ENCODE measurements around the gene SAMD3. TPM values are rescaled to one million over a fixed set of nuclear protein-coding genes. Genes with fewer than 3 reads are reported as not detected.
A peak's percentile ranks its signal among the peaks of the same experiment; 100 is the strongest.
"Not testable (repeated sequence)": the region's sequence is repeated elsewhere in the genome, so short reads cannot be mapped to it uniquely, and the experiment has no call there.

The SAMD3 gene
- total RNA-seq, 1 donor from 2014 or later, result 0.35 TPM

GRCh38 chr6:130150906-130151305 lies 71.8 kb downstream of the SAMD3 start:
- Mint-ChIP-seq H3K9me3 (ENCODE audit: low read depth) (no peaks in the 10 kb centered on the region), H3K27me3 (ENCODE audit: low read depth) (no peaks in the 10 kb centered on the region), H3K4me1 (ENCODE audit: low read depth) (no peaks in the 10 kb centered on the region), H3K27ac (ENCODE audit: unreplicated experiment) (no peak overlapping the region), H3K4me3 (ENCODE audit: unreplicated experiment) (no peak overlapping the region), H3K36me3 (ENCODE audit: low read depth) (no peaks in the 10 kb centered on the region)
- TF ChIP-seq CTCF (IDR thresholded peaks at IDR 0.05), result no peak
- DNase-seq (ENCODE audit: low spot score), result no peak

- not testable (repeated sequence) for H3K36me3 Mint-ChIP-seq (ENCODE audit: low read depth); DNase-seq (ENCODE audit: low spot score); H3K27ac Mint-ChIP-seq (ENCODE audit: unreplicated experiment); H3K27me3 Mint-ChIP-seq (ENCODE audit: low read depth); H3K4me1 Mint-ChIP-seq (ENCODE audit: low read depth); H3K4me3 Mint-ChIP-seq (ENCODE audit: unreplicated experiment); H3K9me3 Mint-ChIP-seq (ENCODE audit: low read depth)
Measured at GRCh38 chr6:130149016-130149415, 73.7 kb downstream of the SAMD3 start.

- no peak overlapping the region for H3K27ac Mint-ChIP-seq (ENCODE audit: unreplicated experiment)
- H3K27me3 Mint-ChIP-seq (ENCODE audit: low read depth), result no peaks in the 10 kb centered on the region
- no peaks in the 10 kb centered on the region for H3K4me1 Mint-ChIP-seq (ENCODE audit: low read depth)
Measured at GRCh38 chr6:130148181-130148580, 74.6 kb downstream of the SAMD3 start.

GRCh38 chr6:130147111-130147510 lies 75.6 kb downstream of the SAMD3 start:
- no peak overlapping the region for H3K27ac Mint-ChIP-seq (ENCODE audit: unreplicated experiment)
- peaks cover 3% of the 10 kb centered on the region for H3K36me3 Mint-ChIP-seq (ENCODE audit: low read depth)
- no peak for DNase-seq (ENCODE audit: low spot score)
- H3K4me1 Mint-ChIP-seq (ENCODE audit: low read depth), result no peaks in the 10 kb centered on the region
- TF ChIP-seq CTCF (IDR thresholded peaks at IDR 0.05), result no peak
- H3K4me3 Mint-ChIP-seq (ENCODE audit: unreplicated experiment), result no peak overlapping the region
- H3K9me3 Mint-ChIP-seq (ENCODE audit: low read depth), result no peaks in the 10 kb centered on the region
- no peaks in the 10 kb centered on the region for H3K27me3 Mint-ChIP-seq (ENCODE audit: low read depth)

More at GRCh38 chr6:130148181-130148580, 74.6 kb downstream of the SAMD3 start:
- DNase-seq (ENCODE audit: low spot score), result no peak
- Mint-ChIP-seq H3K9me3 (ENCODE audit: low read depth) (no peaks in the 10 kb centered on the region), H3K36me3 (ENCODE audit: low read depth) (no peaks in the 10 kb centered on the region), H3K4me3 (ENCODE audit: unreplicated experiment) (no peak overlapping the region)
- peak; percentile 28 for TF ChIP-seq CTCF (IDR thresholded peaks at IDR 0.05)

GRCh38 chr6:130143709-130144108 lies 79.0 kb downstream of the SAMD3 start:
- Mint-ChIP-seq H3K4me1 (ENCODE audit: low read depth) (no peaks in the 10 kb centered on the region), H3K36me3 (ENCODE audit: low read depth) (peaks cover 9% of the 10 kb centered on the region)
- no peak for DNase-seq (ENCODE audit: low spot score)

More at GRCh38 chr6:130143709-130144108, 79.0 kb downstream of the SAMD3 start:
- H3K27ac Mint-ChIP-seq (ENCODE audit: unreplicated experiment), result no peak overlapping the region
- no peaks in the 10 kb centered on the region for H3K9me3 Mint-ChIP-seq (ENCODE audit: low read depth)
- no peaks in the 10 kb centered on the region for H3K27me3 Mint-ChIP-seq (ENCODE audit: low read depth)
- no peak for TF ChIP-seq CTCF (IDR thresholded peaks at IDR 0.05)
- no peak overlapping the region for H3K4me3 Mint-ChIP-seq (ENCODE audit: unreplicated experiment)
